Head of caudate nucleus (tissue), 42 donors: Measurements from ENCODE around the gene CD58.

Experiments
- DNase-seq, 42 donors: peaks; one replicate each; pipeline versions ENCODE4 v3.0.0 to v3.0.0-alpha.2; 2020 to 2021; ENCODE audit warnings: mixed read lengths in 7 of 42
- intact Hi-C: fragments of 100-400 bp; cut with DNase I; formaldehyde crosslinking; loops from one replicate; pipeline ENCODE4 v1.15.0; 2022

The CD58 gene

DNA sequence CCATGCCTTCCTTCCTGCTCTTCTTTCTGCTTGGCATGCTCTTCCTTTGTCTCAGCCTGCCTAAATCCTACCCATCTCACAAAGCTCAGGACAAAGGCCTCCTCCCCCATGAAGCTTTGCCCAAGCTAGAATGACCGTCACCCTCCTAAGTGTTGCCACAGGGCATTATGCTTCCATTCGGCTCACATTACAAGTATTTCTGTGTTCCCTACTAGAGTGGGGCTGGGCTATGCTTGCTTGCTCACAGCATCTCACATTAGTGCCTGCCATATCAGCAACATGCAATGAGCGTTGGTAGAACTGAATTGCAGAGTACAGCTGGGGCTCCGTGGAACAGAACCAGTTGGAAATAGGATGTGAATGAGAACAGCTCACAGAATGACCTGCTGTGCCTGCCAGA is 82.8 kb downstream of the CD58 start:
- no peak for DNase-seq
- intact Hi-C loops, result loop anchor here (5.0 kb wide), 2 partner anchors 56 to 111 kb away; no protein-coding TSS in a partner anchor

DNA sequence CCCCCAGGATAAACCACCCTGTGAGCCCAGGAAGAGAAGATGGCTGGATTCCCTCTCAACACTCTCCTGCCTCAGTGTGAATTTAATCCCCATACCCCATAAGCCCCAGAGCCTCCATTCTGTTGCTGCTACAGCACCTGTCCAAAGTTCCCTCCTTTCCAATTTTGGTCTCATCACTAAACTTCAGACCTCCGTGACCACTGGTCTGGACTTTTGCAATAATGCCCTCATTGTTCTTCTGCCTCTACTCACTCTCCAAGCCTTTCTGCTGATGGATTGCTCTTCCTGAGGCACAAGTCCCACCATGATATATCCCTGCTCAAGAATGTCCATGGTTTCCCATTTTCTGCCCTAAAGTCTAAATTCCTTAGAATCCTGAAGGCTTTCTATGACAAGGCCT is 83.2 kb downstream of the CD58 start:
- intact Hi-C loops, result loop anchor here (5.0 kb wide), 2 partner anchors 55 to 110 kb away; no protein-coding TSS in a partner anchor
- DNase-seq, result no peak

DNA sequence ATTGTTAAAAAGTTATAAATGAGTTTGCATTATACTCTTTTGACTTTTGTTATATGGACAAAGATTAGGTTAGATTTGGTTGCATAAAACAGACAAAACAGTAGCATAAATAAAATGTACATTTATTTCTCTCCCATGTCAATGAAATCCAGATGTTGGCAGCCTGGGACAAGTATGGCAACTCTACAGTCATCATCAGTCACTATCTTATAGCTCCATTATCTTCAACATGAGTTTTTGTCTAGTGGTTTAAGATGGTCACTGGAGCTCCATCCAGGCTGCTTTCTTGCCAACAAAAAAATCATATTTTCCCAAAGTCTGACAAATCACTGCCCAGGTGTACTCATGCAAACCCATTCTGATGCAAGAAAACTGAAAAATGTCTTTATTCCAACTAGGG is 83.8 kb downstream of the CD58 start:
- no peak for DNase-seq
- intact Hi-C loops, result loop anchor here (5.0 kb wide), 2 partner anchors 55 to 110 kb away; no protein-coding TSS in a partner anchor

DNA sequence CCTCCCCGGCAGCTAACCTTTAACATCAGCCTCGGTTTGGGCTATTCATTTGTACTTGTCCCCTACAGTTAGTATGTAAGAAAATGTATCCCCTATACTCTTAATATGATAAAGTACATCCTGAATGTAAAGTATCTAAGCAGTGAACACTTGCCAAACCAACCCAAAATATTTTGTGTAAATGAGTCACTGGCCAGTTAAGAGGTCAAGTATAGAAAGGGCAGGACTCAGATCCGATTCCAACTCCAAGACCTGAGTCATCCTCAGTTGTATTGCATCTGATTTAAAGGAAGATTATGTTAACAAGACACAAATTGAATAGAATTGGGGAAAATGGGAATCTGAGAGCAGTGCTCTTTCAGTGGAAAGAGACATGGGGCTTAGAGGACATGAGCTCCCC is 84.4 kb downstream of the CD58 start:
- intact Hi-C loops, result loop anchor here (5.0 kb wide), 2 partner anchors 54 to 109 kb away; no protein-coding TSS in a partner anchor

DNA sequence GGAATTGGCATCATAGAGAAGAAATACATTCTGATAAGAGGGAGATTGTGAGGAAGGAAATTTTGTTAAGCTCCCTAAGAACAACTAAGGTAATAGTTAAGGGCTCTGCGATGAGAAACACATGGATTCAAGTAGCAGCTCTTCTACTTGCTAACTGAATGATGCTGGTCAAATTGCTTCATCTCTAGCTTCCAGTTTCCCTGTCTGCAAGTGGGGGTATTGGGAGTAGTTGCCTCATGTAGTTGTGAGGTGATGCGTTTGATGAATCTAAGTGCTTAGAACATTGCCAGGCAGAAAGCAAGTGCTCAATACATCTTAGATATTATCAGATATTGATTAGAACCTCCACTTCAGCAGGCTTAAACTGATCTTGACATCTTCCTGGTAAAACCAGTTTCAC is 84.8 kb downstream of the CD58 start:
- no peak for DNase-seq
- intact Hi-C loops, result loop anchor here (5.0 kb wide), 2 partner anchors 54 to 109 kb away; no protein-coding TSS in a partner anchor

More for the DNA sequence above, 84.4 kb downstream of the CD58 start:
- no peak for DNase-seq

DNA sequence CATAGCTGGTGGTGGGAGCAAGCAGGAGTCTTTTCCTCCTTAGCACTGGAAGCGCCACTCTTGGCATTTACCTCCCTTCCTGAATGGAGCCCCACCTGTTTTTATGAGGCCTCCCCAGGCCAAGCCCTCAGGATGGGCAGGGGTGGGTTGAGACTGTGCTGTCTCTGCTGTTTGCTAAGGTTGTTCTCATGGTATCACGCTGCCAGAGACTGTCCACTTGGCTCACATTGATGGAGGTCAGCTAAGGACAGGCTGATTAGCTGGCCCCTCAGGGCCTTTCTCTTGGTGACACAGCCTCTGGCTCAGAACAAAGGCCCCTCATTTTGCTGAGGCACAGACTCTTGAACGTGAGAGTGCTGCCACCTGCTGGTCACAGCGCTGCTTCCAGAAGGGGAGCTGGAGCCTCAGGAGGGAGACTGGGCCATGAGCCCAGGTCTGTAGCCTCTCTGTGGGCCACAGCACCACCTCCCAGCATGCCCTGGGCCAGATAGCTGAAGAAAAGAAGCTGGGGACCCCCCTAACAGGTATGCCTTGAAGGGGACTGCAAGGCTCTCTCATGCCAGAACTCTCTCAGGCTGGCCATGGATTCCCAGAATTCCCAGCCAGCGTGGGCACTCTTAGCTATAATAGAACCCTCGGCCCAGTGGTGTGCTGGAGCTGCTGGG is 85.6 kb downstream of the CD58 start:
- DNase-seq, result peak; percentile 81 to 97 (median 93)
- intact Hi-C loops, result loop anchor here (5.0 kb wide), 2 partner anchors 53 to 108 kb away; no protein-coding TSS in a partner anchor

DNA sequence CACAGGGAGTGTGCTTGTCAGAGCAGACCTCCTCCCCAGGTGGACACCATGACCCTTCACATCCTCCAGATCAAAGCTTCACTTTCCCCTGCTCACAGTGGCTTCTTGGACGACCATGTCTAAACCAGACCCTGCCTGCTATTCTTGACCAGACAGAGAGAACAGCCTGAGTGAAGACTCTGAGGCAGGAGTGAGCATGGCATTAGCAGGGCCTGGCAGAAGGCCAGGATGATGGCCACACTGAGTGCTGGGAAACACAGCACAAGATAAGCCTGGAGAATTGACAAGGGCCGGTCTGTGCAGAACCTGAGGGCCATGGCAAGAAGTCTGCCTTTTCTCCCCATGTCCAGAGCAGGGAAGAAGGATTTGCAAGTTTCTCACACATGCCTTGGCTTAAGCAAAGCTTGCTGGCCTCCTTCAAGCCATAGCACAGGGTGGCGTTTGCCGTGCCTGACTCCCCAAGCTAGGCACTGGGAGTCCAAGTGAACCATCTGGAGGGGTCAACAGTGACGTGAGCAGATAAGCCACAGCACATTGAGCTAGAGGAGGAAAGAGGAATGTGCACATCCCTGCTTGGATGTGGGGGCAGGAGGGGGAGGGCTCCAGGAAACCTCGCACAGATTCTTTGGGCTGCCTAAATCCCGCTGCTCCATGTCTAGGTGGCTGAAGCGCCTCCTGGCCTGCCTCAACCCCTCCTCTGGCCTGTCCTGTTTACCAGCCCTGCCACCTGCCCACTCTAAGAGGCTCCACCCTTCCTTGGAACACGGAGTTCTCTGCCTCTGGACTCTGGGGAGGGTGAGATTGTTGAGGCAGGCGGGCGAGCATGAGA is 87.1 kb downstream of the CD58 start:
- intact Hi-C loops, result no loop called here
- peak in 4 of 42 donors; percentile 34 to 65 (median 60) for DNase-seq

DNA sequence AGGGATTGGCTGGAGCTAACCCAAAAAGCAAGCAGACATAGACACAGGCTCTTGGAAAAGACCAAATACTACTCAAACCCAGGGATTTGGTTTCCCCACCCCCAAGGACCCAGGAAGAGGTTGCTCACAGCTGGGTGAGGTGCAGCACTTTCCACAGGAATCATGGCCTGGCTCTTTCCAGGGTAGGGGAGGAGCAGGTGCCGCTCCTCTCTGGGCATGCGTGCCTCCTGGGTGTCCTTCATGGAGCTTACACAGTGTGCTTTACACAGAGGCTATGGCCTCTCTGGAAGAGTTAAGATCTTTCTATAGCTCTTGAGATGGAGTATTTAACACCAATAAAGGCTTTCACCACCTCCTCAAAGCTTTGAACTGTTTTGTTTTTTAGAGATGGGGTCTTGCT is 88.3 kb downstream of the CD58 start:
- intact Hi-C loops, result no loop called here

DNA sequence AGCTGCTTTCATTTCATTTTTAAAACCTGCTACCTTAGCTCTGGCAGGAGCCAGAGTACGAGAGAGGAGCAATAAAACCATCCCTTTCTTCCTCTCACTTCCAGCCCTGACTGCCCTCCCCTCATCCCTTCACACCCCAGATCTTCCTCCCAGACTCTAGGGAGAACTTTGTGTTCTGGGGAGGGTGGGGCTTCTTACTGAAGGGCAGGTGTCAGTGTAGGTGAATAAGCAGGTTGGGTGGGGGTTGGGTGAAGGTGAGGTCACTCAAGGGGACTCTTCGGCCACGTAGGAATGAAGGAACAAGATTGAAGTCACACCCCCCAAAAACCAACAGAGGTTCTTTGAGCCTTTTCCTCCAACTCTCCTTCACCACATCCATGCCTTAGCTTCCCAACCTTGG is 88.9 kb downstream of the CD58 start:
- no peak for DNase-seq
- intact Hi-C loops, result no loop called here

More for the DNA sequence above, 88.3 kb downstream of the CD58 start:
- DNase-seq, result no peak

DNA sequence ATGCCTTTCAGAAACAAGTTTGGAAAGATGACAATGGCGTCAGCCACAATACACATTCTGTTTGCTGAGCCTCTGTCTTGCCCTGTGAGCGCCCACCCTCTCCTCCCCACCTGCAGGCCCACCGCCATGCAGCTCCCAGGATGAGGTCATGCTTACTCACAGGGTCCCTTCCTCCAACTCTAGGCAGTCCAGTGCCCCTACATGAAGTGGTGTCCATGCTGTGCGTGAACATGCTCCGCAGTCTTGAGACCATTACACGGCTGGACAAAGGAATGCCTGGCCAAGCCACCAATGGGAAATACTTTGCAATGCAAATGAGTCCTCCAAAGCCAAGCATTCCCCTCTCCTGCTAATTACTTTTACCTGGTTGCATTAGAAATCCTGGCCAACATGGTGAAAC is 92.2 kb downstream of the CD58 start:
- intact Hi-C loops, result no loop called here
- no peak for DNase-seq

DNA sequence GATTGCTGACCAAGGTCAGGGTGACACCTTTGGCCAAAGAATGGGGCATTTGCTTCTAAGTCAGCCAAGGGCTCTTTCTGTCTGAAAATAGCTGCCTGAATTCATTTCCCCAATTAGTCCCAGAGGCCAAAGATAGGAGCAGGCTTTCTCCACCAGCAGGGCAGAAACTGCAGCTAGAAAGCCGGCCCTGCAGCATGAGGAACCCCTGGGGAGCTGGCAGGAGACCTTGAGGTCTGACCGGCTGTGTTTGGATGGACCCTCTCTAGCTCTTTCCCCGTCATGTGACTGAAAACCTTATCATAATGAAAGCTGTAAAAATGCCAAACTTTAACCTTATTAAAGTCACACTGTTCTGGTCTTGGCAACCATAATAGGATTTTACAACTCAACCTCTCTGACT is 93.4 kb downstream of the CD58 start:
- intact Hi-C loops, result no loop called here
- no peak for DNase-seq

DNA sequence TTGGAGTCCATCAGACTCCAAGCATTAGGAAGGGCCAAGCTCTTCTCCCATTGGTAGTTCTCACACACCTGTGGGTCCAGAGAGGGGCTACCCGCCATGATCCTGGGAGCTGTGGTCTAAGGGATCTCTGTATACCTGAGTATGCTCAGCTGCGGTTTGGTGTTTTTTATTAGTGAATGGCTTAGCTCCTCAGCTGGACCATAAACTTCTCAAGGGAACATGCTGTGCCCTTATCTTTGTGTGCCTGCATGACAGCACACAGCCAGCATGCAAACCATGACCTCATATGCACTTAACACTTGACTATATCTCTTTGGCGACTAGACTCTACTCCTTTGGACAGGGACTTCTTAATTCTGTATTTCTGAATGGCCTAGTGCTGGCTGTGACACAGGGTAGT is 94.5 kb downstream of the CD58 start:
- intact Hi-C loops, result no loop called here
- no peak for DNase-seq

DNA sequence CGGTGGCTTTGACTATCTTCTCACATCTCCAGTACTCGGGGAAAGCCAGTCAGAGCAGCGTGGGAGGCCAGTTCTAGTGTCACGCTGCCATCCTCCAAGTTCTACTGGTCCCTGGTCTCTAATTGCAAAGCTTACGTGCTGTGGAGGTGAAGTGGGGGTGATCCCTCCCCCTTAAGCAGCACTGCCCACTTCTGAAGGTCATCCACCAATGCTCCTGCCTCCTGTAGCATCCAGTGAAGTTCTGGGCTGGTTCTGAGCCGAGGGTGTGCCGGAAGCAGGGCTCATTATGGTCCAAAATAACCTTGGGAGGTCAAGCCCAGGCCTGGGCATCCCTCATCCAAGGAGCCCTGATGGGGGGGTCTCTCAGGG is 95.0 kb downstream of the CD58 start:
- intact Hi-C loops, result no loop called here
- DNase-seq, result no peak

DNA sequence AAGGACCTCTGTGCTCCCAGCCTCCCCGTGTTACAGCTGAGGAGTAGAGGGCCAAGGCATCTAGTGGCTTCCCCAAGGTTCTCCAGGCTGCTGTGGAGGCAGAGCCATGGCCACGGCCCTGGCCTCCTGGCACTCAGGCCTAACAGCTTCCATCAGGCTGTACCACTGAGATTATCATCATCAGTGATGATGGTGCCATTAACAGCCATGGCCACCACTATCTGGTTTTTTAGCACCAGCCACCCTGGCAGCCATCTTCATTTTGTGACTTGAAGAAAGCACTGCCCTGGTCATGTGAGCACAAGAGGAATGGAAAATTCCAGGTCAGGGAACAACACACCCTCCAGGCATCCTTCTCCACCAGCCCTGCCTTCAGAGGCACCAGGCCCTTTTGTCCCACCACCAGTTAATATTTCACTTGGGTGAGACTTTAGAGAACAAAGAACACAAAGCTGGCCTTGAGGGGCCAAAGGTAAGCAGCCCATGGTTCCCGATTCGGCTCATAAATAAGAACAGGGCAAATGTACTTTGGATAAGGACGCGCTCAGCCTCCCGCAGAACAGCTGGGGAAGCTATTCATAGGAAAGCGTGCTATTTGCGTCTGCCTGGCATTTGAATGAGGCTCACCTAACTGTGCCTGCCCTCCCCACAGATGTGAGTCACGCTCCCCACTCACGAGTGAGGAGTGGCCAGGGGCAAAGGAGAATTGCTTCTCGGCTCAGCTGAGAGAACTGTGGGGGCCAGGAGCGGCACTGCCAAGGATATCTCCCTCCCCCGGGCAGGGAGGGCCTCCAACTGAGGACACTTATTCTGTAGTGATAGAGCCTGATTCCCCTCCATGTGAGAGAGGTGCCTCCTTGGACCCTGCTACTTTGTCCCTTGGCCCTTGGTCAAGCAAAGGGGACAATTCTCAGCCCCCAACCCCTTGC is 95.6 kb downstream of the CD58 start:
- peak in 40 of 42 donors; percentile 34 to 90 (median 68) for DNase-seq
- intact Hi-C loops, result no loop called here

DNA sequence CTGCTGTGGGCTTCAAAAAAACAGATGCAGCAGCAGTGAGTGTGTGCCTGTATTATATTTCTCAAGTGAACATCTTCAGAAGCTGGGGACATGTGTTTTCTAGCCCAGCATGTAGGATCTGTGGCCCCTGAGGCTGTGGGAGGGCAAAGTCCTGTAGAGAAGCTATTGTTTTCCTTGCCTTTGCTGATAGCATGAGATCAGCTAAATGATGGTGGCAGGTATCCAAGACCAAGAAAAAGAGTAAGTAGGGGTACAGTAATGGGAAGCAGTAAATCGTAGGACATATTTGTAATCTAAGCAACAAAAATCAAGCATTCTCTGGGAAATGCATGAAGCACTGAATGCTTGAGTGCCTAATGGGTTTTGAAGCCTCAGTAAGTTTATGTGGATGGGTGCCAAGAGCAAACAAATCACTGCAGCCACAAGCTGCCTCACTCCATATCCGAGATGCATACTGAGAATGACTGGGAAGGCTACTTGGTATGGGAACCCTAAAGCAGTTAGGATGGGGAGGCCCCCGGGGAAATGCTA is 98.3 kb downstream of the CD58 start:
- intact Hi-C loops, result no loop called here
- DNase-seq, result no peak

DNA sequence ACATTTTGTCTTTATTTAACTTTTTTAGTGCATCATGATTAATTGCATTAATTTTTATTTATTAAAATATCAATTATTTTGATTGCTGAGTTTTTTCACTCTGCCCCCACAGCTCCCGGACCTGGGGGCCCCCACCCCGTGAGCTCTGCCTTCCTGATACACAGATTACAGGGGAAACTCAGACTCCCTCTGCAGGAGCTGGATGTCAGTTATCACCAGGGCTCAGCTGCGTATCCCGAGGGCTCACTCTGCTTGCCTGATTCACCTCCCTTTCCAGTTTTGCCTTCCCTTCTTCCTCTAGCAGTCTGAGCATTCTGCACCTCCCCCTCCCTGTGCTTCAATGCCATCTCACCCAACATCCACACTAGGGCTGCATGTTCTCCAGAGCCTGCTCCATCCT is 99.6 kb downstream of the CD58 start:
- peak in 10 of 42 donors; percentile 26 to 59 (median 38) for DNase-seq
- intact Hi-C loops, result no loop called here

DNA sequence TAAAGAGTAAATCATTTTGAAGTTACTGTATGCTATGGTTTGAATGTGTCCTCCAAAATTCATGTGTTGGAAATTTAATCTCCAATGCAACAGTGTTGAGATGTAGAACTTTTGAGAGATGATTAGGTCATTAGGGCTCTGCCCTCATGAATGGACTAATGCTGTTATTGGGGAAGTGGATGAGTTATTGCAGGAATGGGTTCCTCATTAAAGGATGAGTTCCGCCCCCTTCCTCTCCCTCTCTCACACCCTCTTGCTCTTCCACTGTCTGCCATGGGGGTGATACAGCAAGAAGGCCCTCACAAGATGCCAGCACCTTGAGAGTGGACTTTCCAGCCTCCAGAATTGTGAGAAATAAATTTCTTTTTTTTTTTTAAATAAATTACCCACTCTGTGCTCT is 100.2 kb downstream of the CD58 start:
- no peak for DNase-seq
- intact Hi-C loops, result no loop called here

DNA sequence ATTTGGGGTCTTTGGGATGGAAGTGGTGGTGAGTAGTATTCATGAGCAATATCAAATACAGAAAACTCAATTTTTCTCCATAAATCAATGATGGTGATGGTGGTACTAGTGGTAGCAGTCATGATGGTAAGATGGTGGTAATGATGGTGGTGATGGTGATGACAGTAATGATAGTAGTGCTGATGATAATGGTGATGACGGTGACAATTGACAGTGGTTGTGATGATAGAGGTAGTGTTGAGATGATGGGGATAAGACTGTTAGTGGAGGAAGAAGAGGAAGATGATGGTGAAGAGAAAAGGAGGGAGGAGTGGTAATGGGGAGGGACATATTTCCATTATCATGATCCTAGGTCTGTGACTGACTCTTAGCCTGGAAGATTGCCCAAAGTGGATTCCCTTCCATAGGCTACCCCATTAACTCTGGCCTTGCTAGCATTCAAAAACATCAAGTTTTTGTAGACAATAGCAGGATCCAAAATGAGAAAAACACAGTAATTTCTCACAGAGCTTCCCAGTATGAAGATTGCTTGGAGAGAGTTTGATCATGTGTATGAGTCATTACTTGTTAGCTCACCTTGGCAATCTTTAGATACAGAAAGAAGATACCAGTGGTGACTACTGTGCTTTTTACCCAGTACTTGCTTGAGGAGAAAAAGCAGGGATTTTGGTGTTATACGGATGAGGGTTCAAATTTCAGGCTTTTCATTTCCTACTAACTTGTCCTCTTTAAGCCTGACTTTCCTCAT is 103.8 kb downstream of the CD58 start:
- intact Hi-C loops, result no loop called here
- DNase-seq, result no peak
